K562 (cell line): ENCODE data around the gene FXYD1. TPM values are rescaled to one million over a fixed set of nuclear protein-coding genes. Genes with fewer than 3 reads are reported as not detected.
A peak's percentile ranks its signal among the peaks of the same experiment; 100 is the strongest.

Experiments used
- ATAC-seq: fragments of 200-7000 bp; cut with Tn5 transposase; 3 replicates; pipeline ENCODE4 v1.9.1; 2020; ENCODE audit warnings: moderate library complexity
- BruUV-seq: library from RNA; stranded (reverse); fragments of 400-500 nt; replicated peaks from 2 replicates; lab custom pipeline; 2021; lab: Mats Ljungman, UMichigan
- CTCF ChIA-PET: fragments of 300-600 bp; formaldehyde crosslinking; extraction: SDS; loops from one replicate; lab custom pipeline; 2021; ENCODE audit warnings: low intra/inter-chr PET ratio; lab: Yijun Ruan, JAX
- POLR2A ChIA-PET: fragments of 300-600, 350-650 bp; sonication (Branson Sonifier 250); formaldehyde crosslinking; extraction: SDS; loops from one replicate; lab custom pipeline; 2021; ENCODE audit warnings: antibody characterized with exemption, inconsistent platforms; lab: Yijun Ruan, JAX
- DNase-seq, 4 experiments: peaks; one replicate each; pipeline versions ENCODE4 v3.0.0 to v3.0.0-alpha.2; 2011 to 2018; ENCODE audit warnings: low spot score in 3 of 4, mixed read lengths in 3 of 4; ENCODE audit errors: extremely low read depth in 1 of 4
- FAIRE-seq: peaks from 2 replicates; lab custom pipeline; 2011; peaks lifted over from hg19 to GRCh38; lab: Jason Lieb, UNC
- H2AFZ ChIP-seq: 2 replicates; pipeline ENCODE4 v1.6.0; 2011; ENCODE audit warnings: low read depth, low read length, control low read depth, inconsistent platforms
- H3K27ac ChIP-seq: fragments of 200-600 bp; 3 replicates; pipeline ENCODE4 v1.8.0; 2011; ENCODE audit warnings: low read depth, mild to moderate bottlenecking, control low read depth, inconsistent platforms, low read length, moderate library complexity, mixed read lengths; ENCODE audit errors: extremely low read depth
- H3K27me3 ChIP-seq, 2 experiments: fragments of 300-600 bp in 1 of 2; 2 replicates in 1 of 2; 3 replicates in 1 of 2; pipeline versions ENCODE4 v1.6.0 to v1.8.0; 2011; ENCODE audit warnings: inconsistent platforms in 2 of 2, low read length in 2 of 2, mild to moderate bottlenecking in 1 of 2, mixed read lengths in 1 of 2, moderate library complexity in 1 of 2; ENCODE audit not compliant: control insufficient read depth in 2 of 2, insufficient read depth in 2 of 2
- H3K36me3 ChIP-seq: fragments of 300-600 bp; 3 replicates; pipeline ENCODE4 v1.8.0; 2011; ENCODE audit warnings: mild to moderate bottlenecking, low read length, inconsistent platforms; ENCODE audit not compliant: control insufficient read depth, insufficient read depth
- H3K4me1 ChIP-seq, 2 experiments: fragments of 200-600 bp in 1 of 2; replicated peaks in 1 of 2; 2 replicates in 1 of 2; 3 replicates in 1 of 2; pipeline versions ENCODE4 v1.5.1 to v1.8.0; 2011; ENCODE audit warnings: inconsistent platforms in 2 of 2, low read length in 2 of 2, mild to moderate bottlenecking in 1 of 2, mixed read lengths in 1 of 2, moderate library complexity in 1 of 2; ENCODE audit not compliant: control insufficient read depth in 2 of 2, insufficient read depth in 2 of 2
- H3K4me2 ChIP-seq: 2 replicates; pipeline ENCODE4 v1.6.1; 2011; ENCODE audit warnings: low read length, control low read depth, inconsistent platforms, mixed read lengths; ENCODE audit not compliant: insufficient read depth
- H3K4me3 ChIP-seq: fragments of 200-600 bp; sonication (generic), shearing (Covaris generic); 2 replicates; pipeline ENCODE4 v1.5.1; 2016; ENCODE audit warnings: control low read depth, inconsistent platforms
- H3K79me2 ChIP-seq: fragments of 200-600 bp; 3 replicates; pipeline ENCODE4 v1.8.0; 2011; ENCODE audit warnings: low read length, inconsistent platforms; ENCODE audit not compliant: control insufficient read depth, insufficient read depth
- H3K9ac ChIP-seq, 2 experiments: 2 replicates each; pipeline versions ENCODE4 v1.6.0 to v1.6.1; 2011; ENCODE audit warnings: low read depth in 2 of 2, low read length in 2 of 2, control low read depth in 1 of 2, inconsistent platforms in 1 of 2, mild to moderate bottlenecking in 1 of 2, mixed read lengths in 1 of 2; ENCODE audit not compliant: insufficient read depth in 1 of 2
- H3K9me1 ChIP-seq: one replicate; pipeline ENCODE4 v1.6.0; 2011; ENCODE audit warnings: inconsistent platforms, mild to moderate bottlenecking, low read length, moderate library complexity; ENCODE audit not compliant: control insufficient read depth, insufficient read depth
- H3K9me3 ChIP-seq: replicated peaks from 2 replicates; pipeline ENCODE4 v1.5.1; 2011; ENCODE audit warnings: low read depth, low read length, inconsistent platforms; ENCODE audit not compliant: control insufficient read depth, insufficient read depth
- H4K20me1 ChIP-seq: replicated peaks from 2 replicates; pipeline ENCODE4 v1.6.1; 2011; ENCODE audit warnings: low read length, inconsistent platforms, mixed read lengths; ENCODE audit not compliant: control insufficient read depth, insufficient read depth
- ATF3 ChIP-seq, 2 experiments: fragments of 450-650 bp in 1 of 2; sonication (generic) in 1 of 2; formaldehyde crosslinking in 1 of 2; IDR thresholded peaks in 1 of 2; conservative IDR thresholded peaks in 1 of 2; 2 replicates each; pipeline versions ENCODE4 v1.6.1 to v1.8.1; 2016 to 2023; ENCODE audit warnings: mild to moderate bottlenecking in 2 of 2, moderate library complexity in 2 of 2, inconsistent platforms in 1 of 2, missing genetic modification reagents in 1 of 2
- BCL6 ChIP-seq: fragments of 250-450 bp; sonication (Bioruptor Pico); IDR thresholded peaks from 2 replicates; pipeline ENCODE4 v1.4.0; 2020
- CEBPB ChIP-seq: fragments of 450-650 bp; IDR thresholded peaks from 2 replicates; pipeline ENCODE4 v1.6.1; 2016; ENCODE audit warnings: missing genetic modification characterization, missing compliant biosample characterization
- CEBPG ChIP-seq, 3 experiments: fragments of 200-800 bp in 1 of 3; sonication (Bioruptor generic) in 1 of 3; sonication (generic) in 1 of 3; formaldehyde crosslinking in 1 of 3; IDR thresholded peaks in 2 of 3; conservative IDR thresholded peaks in 1 of 3; 2 replicates each; pipeline versions ENCODE4 v1.6.1 to v1.8.0; 2016 to 2022; ENCODE audit warnings: missing compliant biosample characterization in 2 of 3, missing genetic modification characterization in 2 of 3, mild to moderate bottlenecking in 1 of 3, missing genetic modification reagents in 1 of 3
- FOXA1 ChIP-seq: fragments of 450-650 bp; IDR thresholded peaks from 2 replicates; pipeline ENCODE4 v1.6.1; 2016; ENCODE audit warnings: mild to moderate bottlenecking, borderline replicate concordance
- PHF8 ChIP-seq: fragments of 200-600 bp; sonication (generic); IDR thresholded peaks from 2 replicates; pipeline ENCODE4 v1.6.1; 2012; ENCODE audit warnings: mixed run types, mild to moderate bottlenecking, inconsistent platforms, low read length, moderate library complexity, borderline replicate concordance
- RREB1 ChIP-seq: fragments of 250-450 bp; sonication (Bioruptor Pico); IDR thresholded peaks from 2 replicates; pipeline ENCODE4 v1.4.0; 2020
- SMC3 ChIP-seq: conservative IDR thresholded peaks from 2 replicates; pipeline ENCODE4 v1.6.1; 2011; ENCODE audit warnings: low read depth, low read length, improper control_type of control experiment; ENCODE audit not compliant: insufficient read depth
- TGIF2 ChIP-seq: sonication (generic); formaldehyde crosslinking; IDR thresholded peaks from 2 replicates; pipeline ENCODE4 v1.8.1; 2022; ENCODE audit warnings: mild to moderate bottlenecking, missing genetic modification reagents, moderate library complexity
- ZKSCAN1 ChIP-seq: fragments of 150-350 bp; IDR thresholded peaks from 2 replicates; pipeline ENCODE4 v1.6.1; 2016; ENCODE audit warnings: low read depth, low read length
- ZNF12 ChIP-seq: sonication (generic); formaldehyde crosslinking; IDR thresholded peaks from 2 replicates; pipeline ENCODE4 v1.4.0; 2020; ENCODE audit warnings: mild to moderate bottlenecking, missing genetic modification reagents
- ZNF133 ChIP-seq: fragments of 250-450 bp; sonication (Bioruptor Pico); IDR thresholded peaks from 2 replicates; pipeline ENCODE4 v1.4.0; 2020; ENCODE audit warnings: mild to moderate bottlenecking
- ZNF224 ChIP-seq: sonication (generic); formaldehyde crosslinking; IDR thresholded peaks from 2 replicates; pipeline ENCODE4 v1.8.0; 2022; ENCODE audit warnings: mild to moderate bottlenecking, missing genetic modification reagents
- ZNF408 ChIP-seq: fragments of 250-450 bp; sonication (Bioruptor Pico); IDR thresholded peaks from 2 replicates; pipeline ENCODE4 v1.4.0; 2020; ENCODE audit warnings: low read depth, mild to moderate bottlenecking, moderate library complexity
- ZNF41 ChIP-seq: fragments of 250-450 bp; sonication (Bioruptor Pico); conservative IDR thresholded peaks from 2 replicates; pipeline ENCODE4 v1.4.0; 2020; ENCODE audit warnings: mild to moderate bottlenecking
- ZNF589 ChIP-seq: fragments of 200-800 bp; sonication (Bioruptor generic); IDR thresholded peaks from 2 replicates; pipeline ENCODE4 v1.6.1; 2016; ENCODE audit warnings: low read depth, missing genetic modification characterization, missing compliant biosample characterization
- ZNF668 ChIP-seq: fragments of 250-450 bp; sonication (Bioruptor Pico); IDR thresholded peaks from 2 replicates; pipeline ENCODE4 v1.8.0; 2022; ENCODE audit warnings: mild to moderate bottlenecking, inconsistent platforms
- WGBS: fragments of 100-300 bp; shearing (Covaris generic); methylation state at CpG from one replicate; pipeline ENCODE4 v1.1.6; 2016; ENCODE audit warnings: low coverage, mixed read lengths; ENCODE audit not compliant: insufficient coverage; ENCODE audit errors: missing lambda C conversion rate; 5-methylcytosine and 5-hydroxymethylcytosine counted together
- in situ Hi-C: fragments of 300-500 bp; cut with MboI; formaldehyde crosslinking; loops from 4 replicates; pipeline ENCODE4 v1.15.0; 2018; ENCODE audit warnings: inconsistent platforms, mixed read lengths
- intact Hi-C: fragments of 100-400 bp; cut with micrococcal nuclease; formaldehyde crosslinking; loops from 2 replicates; pipeline ENCODE4 v1.14.2; 2022
- polyA plus RNA-seq, 8 experiments: library from polyadenylated mRNA; depleted of rRNA in 4 of 8; stranded (reverse) in 5 of 8; unstranded in 3 of 8; fragments of >200 nt; fragmentation: Nextera tagmentation in 2 of 8; fragmentation: Illumina TruSeq in 1 of 8; extraction: Ambion mirVana in 2 of 8; extraction: Trizol in 1 of 8; gene quantifications; 2 replicates each; pipeline versions ENCODE4 v1.2.1 to v1.2.3, GENCODE V29; 2011 to 2014; ENCODE audit warnings: inconsistent platforms in 1 of 8, missing spikeins in 1 of 8
- total RNA-seq, 7 experiments: library from RNA; depleted of rRNA in 6 of 7; stranded (reverse); fragments of >200 nt in 6 of 7; fragmentation: Illumina TruSeq in 2 of 7; extraction: Trizol in 2 of 7; gene quantifications; 2 replicates each; pipeline versions ENCODE4 v1.2.1 to v1.2.3, GENCODE V29; 2011 to 2021; ENCODE audit warnings: low replicate concordance in 1 of 7

FXYD1 gene
- total and polyA plus RNA-seq, 9 of the 15 experiments (the other 6 are each of a cell fraction or from before 2014, with no cell fraction given) = 0.40 to 3.2 (median 1.8) TPM; not detected in 3

GRCh38 chr19:35105047-35105410 is 33.6 kb upstream of the FXYD1 start:
- no peak for DNase-seq
- Histone ChIP-seq H3K79me2 (no peaks in the 10 kb centered on the region), H3K9me3 (peaks cover 7% of the 10 kb centered on the region), H3K4me2 (no peak overlapping the region), H3K4me3 (no peak overlapping the region), H3K27ac (no peak overlapping the region; the same call in 2 of the 3 replicates), H3K9me1 (no peaks in the 10 kb centered on the region), H3K4me1 (peaks cover 19 to 33% of the 10 kb centered on the region in 2 experiments), H3K9ac (no peak overlapping the region), H2AFZ (no peak overlapping the region), H3K36me3 (no peaks in the 10 kb centered on the region), H3K27me3 (no peaks in the 10 kb centered on the region), H4K20me1 (no peaks in the 10 kb centered on the region)
- intact Hi-C loops (no loop called here), in situ Hi-C loops (no loop called here)
- ChIA-PET POLR2A (interaction anchor here (0.6 to 1.1 kb wide), 2 partner anchors 41 to 90 kb away, joined by 3 to 4 read pairs; no protein-coding TSS in a partner anchor), CTCF (no interaction called here)
- ATAC-seq = no peak
- no peak for FAIRE-seq
- BruUV-seq = no TSS peak
- 62% methylated on average over 4 of the region's 6 CpGs for WGBS
- TF ChIP-seq BCL6 (CRISPR knock-in tag) (no peak), FOXA1 (no peak), ZNF41 (CRISPR knock-in tag) (no peak), ZNF133 (no peak), ZNF589 (CRISPR knock-in tag) (no peak), ZNF12 (CRISPR knock-in tag) (peak; percentile 95), CEBPG (CRISPR knock-in tag; IDR thresholded peaks at IDR 0.05) (peak; percentile 80), CEBPG (tag; conservative IDR thresholded peaks at IDR 0.05 in 1 of 2, IDR thresholded peaks at IDR 0.05 in 1 of 2) (peak in 1 of 2 experiments; percentile 28; a peak in 1 of 4 replicates), ZNF224 (CRISPR knock-in tag) (no peak), ZNF408 (CRISPR knock-in tag) (no peak), ZKSCAN1 (peak; percentile 30; the same call in 1 of the 2 replicates), PHF8 (no peak), ATF3 (IDR thresholded peaks at IDR 0.05) (0 out of 2 replicates have a peak, but pooled peaks have one; percentile 39), ATF3 (CRISPR knock-in tag; conservative IDR thresholded peaks at IDR 0.05) (no peak), RREB1 (no peak), TGIF2 (CRISPR knock-in tag) (no peak), CEBPB (tag) (peak; percentile 45; the same call in 1 of the 2 replicates), SMC3 (no peak), ZNF668 (CRISPR knock-in tag) (no peak)
